ENCODE measurements around the gene PREX1.

PREX1 gene

GRCh38 chr20:48626226-48626937, 201.4 kb downstream of the PREX1 start:
- Histone ChIP-seq H3K23ac (ENCODE audit: low read length in 2 of 2) (no peak overlapping the region), H3K27me3 (ENCODE audit: control insufficient read depth in 1 of 2, insufficient read depth in 1 of 2, low read length in 2 of 2) (peaks cover 0 to 6% of the 10 kb centered on the region in 2 experiments), H3K79me1 (replicated peaks; ENCODE audit: low read length, poor library complexity, severe bottlenecking) (no peaks in the 10 kb centered on the region), H2BK5ac (ENCODE audit: low read depth, low read length, poor library complexity, severe bottlenecking) (no peak overlapping the region), H3K18ac (ENCODE audit: low read depth in 1 of 2, low read length in 2 of 2) (no peak overlapping the region), H3K9me3 (ENCODE audit: control insufficient read depth, low read length) (no peaks in the 10 kb centered on the region), H3K36me3 (ENCODE audit: control insufficient read depth in 1 of 2, insufficient read depth in 2 of 2, low read depth in 1 of 2, low read length in 2 of 2) (peaks cover 0 to 49% of the 10 kb centered on the region in 2 experiments), H3K4ac (ENCODE audit: low read depth in 1 of 2, low read length in 2 of 2) (no peak overlapping the region), H3K4me1 (ENCODE audit: control insufficient read depth, insufficient read depth, low read depth, low read length) (peaks cover 5% of the 10 kb centered on the region), H2BK120ac (ENCODE audit: low read depth, low read length) (no peak overlapping the region), H4K91ac (ENCODE audit: low read length) (no peak overlapping the region), H3K4me3 (ENCODE audit: insufficient read depth in 1 of 2, low read depth in 1 of 2, low read length in 2 of 2) (no peak overlapping the region), H2BK12ac (ENCODE audit: low read length in 2 of 2) (no peak overlapping the region), H3K9ac (ENCODE audit: low read length) (no peak overlapping the region), H2BK15ac (ENCODE audit: low read depth, poor library complexity, severe bottlenecking) (no peak overlapping the region), H2AK5ac (ENCODE audit: low read length, severe bottlenecking) (no peak overlapping the region), H2AFZ (ENCODE audit: low read depth, low read length) (no peak overlapping the region), H3K14ac (ENCODE audit: low read length in 2 of 2) (no peak overlapping the region), H3K27ac (ENCODE audit: low read length, poor library complexity, severe bottlenecking) (no peak overlapping the region), H4K8ac (ENCODE audit: low read length) (no peak overlapping the region), H3K4me2 (ENCODE audit: low read length, poor library complexity, severe bottlenecking) (no peak overlapping the region)
- DNase-seq, result peak; percentile 41
- 86% methylated on average over 21 of the region's 24 CpGs for WGBS

GRCh38 chr20:48625136-48625900, 202.5 kb downstream of the PREX1 start:
- Histone ChIP-seq H3K9me3 (ENCODE audit: control insufficient read depth, low read length) (no peaks in the 10 kb centered on the region), H3K27me3 (ENCODE audit: control insufficient read depth in 1 of 2, insufficient read depth in 1 of 2, low read length in 2 of 2) (peaks cover 0 to 10% of the 10 kb centered on the region in 2 experiments), H4K8ac (ENCODE audit: low read length) (no peak overlapping the region), H2BK5ac (ENCODE audit: low read depth, low read length, poor library complexity, severe bottlenecking) (no peak overlapping the region), H3K4me3 (ENCODE audit: insufficient read depth in 1 of 2, low read depth in 1 of 2, low read length in 2 of 2) (no peak overlapping the region), H3K36me3 (ENCODE audit: control insufficient read depth in 1 of 2, insufficient read depth in 2 of 2, low read depth in 1 of 2, low read length in 2 of 2) (peaks cover 0 to 44% of the 10 kb centered on the region in 2 experiments), H3K27ac (ENCODE audit: low read length, poor library complexity, severe bottlenecking) (no peak overlapping the region), H3K18ac (ENCODE audit: low read depth in 1 of 2, low read length in 2 of 2) (no peak overlapping the region), H3K79me1 (replicated peaks; ENCODE audit: low read length, poor library complexity, severe bottlenecking) (no peaks in the 10 kb centered on the region), H3K23ac (ENCODE audit: low read length in 2 of 2) (no peak overlapping the region), H2AFZ (ENCODE audit: low read depth, low read length) (no peak overlapping the region), H2AK5ac (ENCODE audit: low read length, severe bottlenecking) (no peak overlapping the region), H2BK120ac (ENCODE audit: low read depth, low read length) (no peak overlapping the region), H3K4me2 (ENCODE audit: low read length, poor library complexity, severe bottlenecking) (no peak overlapping the region), H3K9ac (ENCODE audit: low read length) (no peak overlapping the region), H3K4ac (ENCODE audit: low read depth in 1 of 2, low read length in 2 of 2) (no peak overlapping the region), H4K91ac (ENCODE audit: low read length) (no peak overlapping the region), H2BK15ac (ENCODE audit: low read depth, poor library complexity, severe bottlenecking) (no peak overlapping the region), H2BK12ac (ENCODE audit: low read length in 2 of 2) (no peak overlapping the region), H3K14ac (ENCODE audit: low read length in 2 of 2) (no peak overlapping the region), H3K4me1 (ENCODE audit: control insufficient read depth, insufficient read depth, low read depth, low read length) (peaks cover 10% of the 10 kb centered on the region)
- DNase-seq, result no peak
- 91% methylated on average over 27 of the region's 29 CpGs for WGBS

GRCh38 chr20:48624315-48625020, 203.3 kb downstream of the PREX1 start:
- Histone ChIP-seq H3K4me1 (ENCODE audit: control insufficient read depth, insufficient read depth, low read depth, low read length) (peaks cover 18% of the 10 kb centered on the region), H3K18ac (ENCODE audit: low read depth in 1 of 2, low read length in 2 of 2) (no peak overlapping the region), H4K91ac (ENCODE audit: low read length) (no peak overlapping the region), H3K4me2 (ENCODE audit: low read length, poor library complexity, severe bottlenecking) (no peak overlapping the region), H3K9me3 (ENCODE audit: control insufficient read depth, low read length) (no peaks in the 10 kb centered on the region), H3K4me3 (ENCODE audit: insufficient read depth in 1 of 2, low read depth in 1 of 2, low read length in 2 of 2) (no peak overlapping the region), H2AFZ (ENCODE audit: low read depth, low read length) (no peak overlapping the region), H4K8ac (ENCODE audit: low read length) (no peak overlapping the region), H3K36me3 (ENCODE audit: control insufficient read depth in 1 of 2, insufficient read depth in 2 of 2, low read depth in 1 of 2, low read length in 2 of 2) (peaks cover 0 to 37% of the 10 kb centered on the region in 2 experiments), H3K27ac (ENCODE audit: low read length, poor library complexity, severe bottlenecking) (no peak overlapping the region), H3K4ac (ENCODE audit: low read depth in 1 of 2, low read length in 2 of 2) (no peak overlapping the region), H2BK120ac (ENCODE audit: low read depth, low read length) (no peak overlapping the region), H2AK5ac (ENCODE audit: low read length, severe bottlenecking) (no peak overlapping the region), H3K9ac (ENCODE audit: low read length) (no peak overlapping the region), H3K14ac (ENCODE audit: low read length in 2 of 2) (no peak overlapping the region), H3K27me3 (ENCODE audit: control insufficient read depth in 1 of 2, insufficient read depth in 1 of 2, low read length in 2 of 2) (peaks cover 0 to 15% of the 10 kb centered on the region in 2 experiments), H2BK5ac (ENCODE audit: low read depth, low read length, poor library complexity, severe bottlenecking) (no peak overlapping the region), H2BK15ac (ENCODE audit: low read depth, poor library complexity, severe bottlenecking) (no peak overlapping the region), H2BK12ac (ENCODE audit: low read length in 2 of 2) (no peak overlapping the region), H3K23ac (ENCODE audit: low read length in 2 of 2) (no peak overlapping the region), H3K79me1 (replicated peaks; ENCODE audit: low read length, poor library complexity, severe bottlenecking) (no peaks in the 10 kb centered on the region)
- WGBS, result 87% methylated on average over 14 of the region's 23 CpGs
- no peak for DNase-seq

- Histone ChIP-seq H3K18ac (ENCODE audit: low read depth in 1 of 2, low read length in 2 of 2) (no peak overlapping the region), H3K23ac (ENCODE audit: low read length in 2 of 2) (no peak overlapping the region), H2BK120ac (ENCODE audit: low read depth, low read length) (no peak overlapping the region), H3K27ac (ENCODE audit: low read length, poor library complexity, severe bottlenecking) (no peak overlapping the region), H3K4ac (ENCODE audit: low read depth in 1 of 2, low read length in 2 of 2) (no peak overlapping the region), H2AFZ (ENCODE audit: low read depth, low read length) (no peak overlapping the region), H3K14ac (ENCODE audit: low read length in 2 of 2) (no peak overlapping the region), H3K9ac (ENCODE audit: low read length) (no peak overlapping the region), H3K9me3 (ENCODE audit: control insufficient read depth, low read length) (no peaks in the 10 kb centered on the region), H3K4me1 (ENCODE audit: control insufficient read depth, insufficient read depth, low read depth, low read length) (peaks cover 21% of the 10 kb centered on the region), H4K8ac (ENCODE audit: low read length) (no peak overlapping the region), H4K91ac (ENCODE audit: low read length) (no peak overlapping the region), H3K4me2 (ENCODE audit: low read length, poor library complexity, severe bottlenecking) (no peak overlapping the region), H2BK15ac (ENCODE audit: low read depth, poor library complexity, severe bottlenecking) (no peak overlapping the region), H2BK12ac (ENCODE audit: low read length in 2 of 2) (no peak overlapping the region), H3K79me1 (replicated peaks; ENCODE audit: low read length, poor library complexity, severe bottlenecking) (no peaks in the 10 kb centered on the region), H3K36me3 (ENCODE audit: control insufficient read depth in 1 of 2, insufficient read depth in 2 of 2, low read depth in 1 of 2, low read length in 2 of 2) (peaks cover 0 to 32% of the 10 kb centered on the region in 2 experiments), H3K4me3 (ENCODE audit: insufficient read depth in 1 of 2, low read depth in 1 of 2, low read length in 2 of 2) (no peak overlapping the region), H2BK5ac (ENCODE audit: low read depth, low read length, poor library complexity, severe bottlenecking) (no peak overlapping the region), H3K27me3 (ENCODE audit: control insufficient read depth in 1 of 2, insufficient read depth in 1 of 2, low read length in 2 of 2) (peaks cover 0 to 21% of the 10 kb centered on the region in 2 experiments), H2AK5ac (ENCODE audit: low read length, severe bottlenecking) (no peak overlapping the region)
- DNase-seq, result no peak
- 97% methylated on average over 9 of the region's 15 CpGs for WGBS
Observed at GRCh38 chr20:48623906-48624265, 203.9 kb downstream of the PREX1 start.
